Effector CD4-positive, alpha-beta T cell (primary cell): Measurements from ENCODE around the gene HJURP.

Source experiments
- DNase-seq: peaks from one replicate; pipeline ENCODE4 v3.0.0-alpha.2; 2020

Gene HJURP

DNA sequence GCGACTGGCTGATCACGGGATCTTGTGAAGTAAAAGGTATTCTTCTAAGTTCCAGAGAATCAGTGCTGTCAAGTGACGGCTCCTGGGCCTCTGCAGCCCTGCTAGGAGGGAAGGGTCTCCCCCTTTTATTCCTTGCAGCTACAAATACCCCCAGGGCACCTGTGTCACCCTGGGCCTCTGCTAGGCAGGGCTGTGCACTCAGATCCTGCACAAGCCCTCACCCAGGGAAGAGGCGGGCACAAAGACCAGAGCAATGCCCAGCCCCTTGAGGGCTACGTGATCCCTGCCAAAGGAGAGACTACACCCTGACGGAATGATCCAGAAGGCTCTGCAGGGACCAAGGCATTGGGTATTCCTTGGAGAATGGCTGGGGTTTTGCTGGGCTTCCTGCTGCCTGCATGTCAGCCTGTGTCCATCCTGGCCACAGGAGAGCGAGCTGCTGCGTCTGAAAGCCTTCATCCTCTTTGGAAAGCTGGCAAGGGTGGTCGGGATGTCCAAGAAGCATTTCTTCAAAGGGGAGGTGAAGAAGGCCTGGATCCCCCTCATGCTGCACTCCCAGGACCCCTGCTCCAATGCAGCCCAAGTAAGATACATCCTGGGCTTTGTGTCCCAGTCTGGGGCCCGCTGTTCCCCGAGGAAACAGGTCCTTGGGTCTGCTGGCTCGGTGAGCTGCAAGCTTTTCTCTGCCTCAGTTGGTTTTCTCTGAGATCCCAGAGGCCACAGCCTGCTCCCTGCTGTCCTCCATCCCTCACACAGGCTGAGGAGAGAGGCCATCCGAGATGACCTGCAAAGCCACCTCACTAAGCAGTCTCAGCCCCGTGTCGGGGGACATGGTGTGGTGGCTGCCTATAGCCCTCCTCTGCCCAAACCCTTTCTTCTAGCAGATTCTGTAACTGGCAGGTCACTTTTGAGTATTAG is 24.9 kb downstream of the HJURP start:
- DNase-seq, result no peak

DNA sequence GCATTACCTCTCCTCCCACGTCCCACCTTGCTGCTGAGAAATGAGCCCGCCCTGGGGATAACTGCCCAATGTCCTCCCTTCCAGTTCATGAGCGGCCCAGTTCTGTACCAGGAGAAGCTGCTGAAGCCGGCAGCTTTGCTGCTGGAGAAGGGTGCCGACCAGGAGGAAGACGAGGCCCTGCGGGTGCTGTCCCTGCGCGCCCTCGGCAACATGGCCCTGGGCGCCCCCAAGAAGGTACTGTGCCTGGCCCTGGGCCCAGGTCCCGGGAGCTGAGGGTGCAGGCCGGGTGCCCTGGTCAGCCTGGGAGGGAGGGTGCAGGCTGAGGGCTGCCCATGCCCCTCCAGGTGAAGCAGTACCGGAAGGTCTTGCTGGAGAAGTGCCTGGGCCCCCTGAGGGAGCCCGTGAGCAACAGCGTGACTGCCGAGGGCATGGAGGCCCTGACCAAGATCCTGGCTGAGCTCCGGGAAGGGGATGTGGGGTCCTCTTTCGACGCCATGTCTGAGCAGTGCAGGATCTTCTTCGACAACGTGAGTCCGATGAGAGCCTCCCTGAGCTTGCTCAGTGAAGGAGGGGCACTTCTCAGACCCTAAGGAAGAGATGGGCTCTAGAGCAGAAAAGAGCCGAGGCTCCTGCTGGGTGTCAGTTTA is 25.7 kb downstream of the HJURP start:
- DNase-seq, result no peak

DNA sequence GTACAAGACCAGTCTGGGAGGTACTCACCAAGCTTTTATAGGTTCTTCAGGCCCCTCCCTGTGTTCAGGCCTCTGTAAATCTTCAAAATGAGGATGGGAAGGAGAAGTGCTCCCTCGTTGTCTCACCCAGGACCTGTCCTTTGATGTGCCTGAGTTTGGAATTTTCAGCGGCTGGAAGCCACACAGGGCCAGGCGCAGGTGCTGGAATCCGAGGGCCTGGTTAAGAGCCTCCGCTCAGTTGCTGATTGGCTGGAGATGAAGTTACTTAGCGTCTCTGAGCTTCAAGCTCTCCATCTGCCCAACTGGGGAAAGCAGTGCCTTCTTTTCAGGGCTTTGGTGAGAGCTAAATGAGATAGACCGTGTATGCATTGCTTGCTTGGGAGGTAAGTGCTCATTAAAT is 30.0 kb downstream of the HJURP start:
- DNase-seq, result no peak

DNA sequence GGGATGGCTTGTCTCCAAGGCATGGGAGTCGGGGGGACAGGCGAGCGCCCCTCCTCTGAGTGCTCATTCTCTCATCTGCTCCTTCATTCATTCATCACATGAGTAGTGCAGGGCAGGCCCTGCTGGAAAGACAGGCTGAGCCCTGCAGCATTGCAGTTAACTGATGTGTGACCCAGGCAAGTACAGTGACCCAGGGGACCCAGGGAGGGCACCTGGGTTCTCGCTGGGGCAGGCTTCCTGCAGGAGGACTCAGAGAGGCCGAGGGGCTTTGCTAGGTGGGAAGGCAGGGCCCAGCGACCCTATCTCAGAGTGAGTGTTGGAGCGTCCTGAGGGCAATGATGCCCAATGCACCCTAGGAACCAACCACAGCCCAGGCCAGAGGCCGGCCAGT is 30.6 kb downstream of the HJURP start:
- no peak for DNase-seq

DNA sequence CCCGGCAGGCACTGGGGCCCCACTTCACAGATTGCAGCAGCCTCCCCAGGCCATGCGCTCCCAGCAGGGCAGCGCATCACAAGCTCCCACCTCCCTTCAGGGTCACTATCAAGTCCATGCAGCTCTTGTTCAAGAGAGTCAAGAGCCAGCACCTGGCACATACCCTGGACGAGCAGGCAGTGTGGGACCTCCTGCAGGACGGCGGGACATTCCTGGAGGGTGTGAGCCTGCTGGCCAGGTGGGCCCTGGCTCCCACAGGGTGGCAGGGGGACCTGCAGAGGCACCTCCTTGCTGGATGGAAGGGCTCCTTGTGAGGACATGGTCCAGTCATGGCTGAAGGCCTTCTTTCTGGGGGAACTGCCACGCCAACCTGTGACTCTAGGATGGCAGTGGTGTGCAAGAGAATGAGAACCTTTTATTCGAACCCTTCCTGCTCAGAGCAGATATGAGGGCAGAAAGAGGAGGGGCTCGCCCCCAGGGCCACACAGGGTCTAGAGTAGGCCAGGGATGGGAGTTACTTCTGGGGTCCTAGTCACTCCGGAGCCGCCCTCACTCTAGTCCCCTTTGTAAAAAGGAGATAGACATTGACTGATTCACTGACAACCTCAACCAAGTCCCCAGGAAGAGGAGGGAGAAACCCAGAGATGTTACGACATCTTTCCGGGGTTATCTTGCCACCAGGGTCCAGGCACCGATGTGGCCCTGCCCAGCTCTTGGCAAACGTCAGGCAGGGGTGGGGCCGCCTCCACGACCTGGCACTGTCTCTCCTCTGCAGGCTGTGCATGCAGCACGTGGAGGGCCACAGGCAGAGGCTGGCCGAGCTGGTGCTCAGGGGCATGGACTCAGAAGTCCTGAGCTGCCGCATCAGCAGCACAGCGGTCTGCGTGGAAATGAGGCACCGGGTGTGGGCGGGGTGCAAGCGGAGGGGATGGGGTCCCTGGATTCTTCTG is 31.3 kb downstream of the HJURP start:
- no peak for DNase-seq

DNA sequence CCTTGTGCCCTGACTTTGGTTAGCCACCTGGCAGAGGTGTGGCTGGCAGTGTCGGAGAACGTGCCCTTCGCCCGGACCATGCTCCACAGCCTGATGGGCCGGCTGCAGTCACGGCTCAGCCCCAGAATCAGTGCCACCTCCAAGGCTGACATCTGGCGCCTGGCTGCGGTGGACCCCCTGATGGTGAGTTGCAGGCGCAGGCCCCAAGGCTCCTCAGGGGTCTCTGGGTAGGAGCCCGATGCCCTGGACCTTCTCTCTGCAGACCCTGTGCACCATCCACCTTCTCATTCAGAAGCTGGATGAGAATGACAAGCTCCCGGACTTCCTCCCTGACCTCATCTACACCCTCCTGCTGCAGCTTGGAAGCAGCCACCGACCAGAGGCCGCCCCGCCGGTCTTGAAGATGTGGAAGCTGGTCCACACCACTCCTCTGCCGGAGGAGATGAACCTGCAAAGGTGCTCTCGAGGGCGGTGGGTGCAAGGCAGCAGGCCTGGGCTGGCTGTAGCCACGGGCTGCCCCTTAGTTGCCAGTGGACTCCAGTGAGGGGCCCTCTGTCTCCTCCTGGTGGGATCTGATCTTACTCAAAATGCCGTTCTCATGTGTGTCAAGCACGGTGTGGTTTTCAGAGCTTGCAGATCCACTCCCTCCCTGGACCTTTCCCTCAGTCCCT is 32.1 kb downstream of the HJURP start:
- no peak for DNase-seq

DNA sequence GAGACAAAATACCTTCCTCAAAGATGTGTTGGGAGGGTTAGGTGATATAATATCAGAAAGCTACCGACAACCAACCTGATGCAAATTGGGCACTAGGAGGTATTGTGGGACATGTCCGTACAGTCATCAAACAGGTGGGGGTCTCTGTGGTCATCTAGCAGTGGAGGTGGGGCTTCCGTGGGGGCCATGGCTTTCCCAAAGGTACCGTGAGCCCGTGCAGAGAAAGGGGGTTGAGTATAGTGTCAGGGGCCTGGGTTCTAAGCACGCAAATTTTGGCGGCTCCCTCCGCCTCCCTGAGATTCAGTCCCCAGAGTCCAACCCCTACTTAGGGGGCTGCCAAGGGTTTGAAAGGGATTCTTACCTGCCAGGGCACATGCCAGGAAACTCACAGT is 32.6 kb downstream of the HJURP start:
- DNase-seq, result no peak

DNA sequence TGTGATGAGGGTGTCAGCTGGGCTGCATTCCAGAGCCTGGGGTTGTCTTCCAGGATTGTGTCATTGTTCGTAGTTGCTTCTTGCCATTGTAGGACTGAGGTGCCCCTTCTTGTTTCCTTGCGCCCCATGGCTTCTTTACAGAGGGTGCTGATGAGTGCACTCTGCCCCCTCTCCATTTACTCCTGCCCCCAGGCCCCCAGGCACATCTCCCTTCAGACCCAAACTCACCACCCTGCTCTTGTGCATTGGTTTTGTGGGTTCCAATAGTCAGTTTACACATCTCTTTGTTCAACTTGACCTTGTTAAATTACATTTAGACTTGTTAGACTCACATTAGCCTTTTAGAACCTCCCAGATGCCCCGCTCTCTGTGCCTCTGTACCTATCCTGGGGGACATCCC is 33.1 kb downstream of the HJURP start:
- no peak for DNase-seq

DNA sequence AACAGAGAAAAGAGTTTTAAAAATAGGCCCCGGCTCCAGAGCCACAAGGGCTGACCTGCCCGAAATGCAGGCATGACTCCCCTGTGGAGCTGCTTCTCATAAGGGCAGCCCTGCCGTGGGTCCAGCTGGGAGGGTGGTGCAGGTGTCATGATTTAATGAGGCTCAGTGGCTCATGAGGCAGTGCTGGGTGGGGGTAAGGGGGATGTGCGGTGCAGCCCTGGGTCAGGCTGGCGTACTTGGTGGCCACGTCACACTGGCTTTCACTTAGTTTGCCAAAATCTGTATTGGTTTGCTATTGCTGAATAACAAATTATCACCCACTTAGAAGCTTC is 33.6 kb downstream of the HJURP start:
- no peak for DNase-seq

DNA sequence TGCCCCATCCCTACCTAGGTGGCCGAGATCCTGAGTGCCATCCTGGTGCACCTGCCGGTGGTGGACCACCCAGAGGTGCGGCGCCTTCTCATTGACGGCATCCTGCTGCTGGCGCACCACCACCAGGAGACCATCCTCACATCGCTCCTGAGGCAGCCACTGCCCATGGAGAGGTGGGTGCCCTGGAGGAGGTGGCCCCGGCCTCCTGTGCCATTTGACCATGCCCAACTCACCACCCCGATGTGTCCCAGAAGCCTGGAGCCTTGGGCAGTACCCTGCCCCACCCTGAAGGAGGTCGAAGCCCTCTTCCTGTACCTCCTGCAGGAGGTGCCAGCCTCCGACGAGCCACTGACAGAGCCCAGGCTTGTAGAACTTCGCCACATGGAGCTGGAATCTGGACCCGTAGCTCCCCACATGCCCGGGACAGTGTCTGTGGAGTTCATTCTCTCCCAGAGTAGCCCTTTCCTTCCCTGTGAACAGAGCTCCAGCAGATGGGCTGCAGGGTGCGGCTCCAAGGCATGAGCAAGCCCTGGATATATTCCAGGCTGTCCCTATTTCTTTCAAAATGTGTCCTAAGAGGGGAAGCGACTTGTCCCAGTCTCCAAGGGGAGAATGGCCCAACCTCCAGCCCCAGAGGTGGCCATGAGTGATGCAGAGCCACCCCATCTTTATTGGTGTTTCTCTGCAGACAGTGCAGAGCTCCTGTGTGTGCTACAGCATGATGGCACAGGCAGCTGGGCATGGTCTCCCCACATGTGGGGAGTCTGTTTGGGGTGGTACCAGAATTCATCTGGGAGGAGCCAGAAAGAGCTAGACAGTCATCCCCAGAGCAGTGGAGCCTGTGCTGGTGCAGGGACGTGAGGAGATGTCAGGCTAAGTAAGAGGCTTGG is 34.2 kb downstream of the HJURP start:
- DNase-seq, result no peak

DNA sequence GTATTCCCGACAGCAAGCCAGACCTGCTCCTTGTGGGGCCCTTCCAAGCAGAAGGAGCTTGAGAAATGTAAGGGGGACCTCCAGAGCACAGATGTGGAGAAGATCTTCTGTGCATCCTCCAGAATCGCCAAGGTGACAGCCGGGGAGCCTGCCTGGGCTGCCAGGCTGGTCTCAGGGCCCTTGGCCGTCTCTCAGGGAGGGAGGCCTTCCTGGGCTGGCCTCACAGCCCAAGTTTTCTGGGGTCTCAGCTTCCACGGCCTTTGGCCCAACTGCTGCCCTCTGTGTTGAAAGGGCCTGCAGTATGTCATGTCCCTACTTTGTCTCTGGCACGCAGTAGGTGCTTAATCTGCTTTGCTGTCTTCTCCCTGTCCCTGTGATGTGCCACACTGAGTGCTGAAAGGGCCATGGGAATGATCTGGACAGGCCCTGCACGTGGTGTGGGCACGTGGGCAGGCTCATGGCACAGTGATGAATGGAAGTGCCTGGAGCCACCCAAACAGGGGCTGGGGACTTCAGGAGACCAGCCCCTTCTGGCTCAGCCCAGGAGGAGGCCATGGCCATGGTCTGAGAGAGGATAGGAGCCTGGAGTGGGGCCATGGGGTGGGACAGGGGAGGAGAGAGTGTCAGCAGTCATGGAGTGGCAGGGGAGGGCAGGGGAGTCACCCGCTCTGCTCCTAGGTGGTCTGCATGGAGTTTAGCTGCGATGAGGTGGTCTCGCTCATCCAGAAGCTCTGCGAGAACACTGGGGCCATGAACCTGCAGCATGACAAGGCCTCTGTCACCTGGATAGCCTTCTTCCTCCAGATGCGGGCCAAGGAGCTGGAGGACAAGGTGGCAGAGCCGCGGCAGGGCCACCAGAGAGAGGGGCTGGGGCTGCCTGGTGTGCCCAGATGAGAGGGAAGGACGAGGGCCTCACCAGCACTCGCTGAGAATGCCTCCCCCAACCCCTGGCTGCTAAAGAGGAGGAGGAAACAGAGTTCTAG is 35.4 kb downstream of the HJURP start:
- no peak for DNase-seq

DNA sequence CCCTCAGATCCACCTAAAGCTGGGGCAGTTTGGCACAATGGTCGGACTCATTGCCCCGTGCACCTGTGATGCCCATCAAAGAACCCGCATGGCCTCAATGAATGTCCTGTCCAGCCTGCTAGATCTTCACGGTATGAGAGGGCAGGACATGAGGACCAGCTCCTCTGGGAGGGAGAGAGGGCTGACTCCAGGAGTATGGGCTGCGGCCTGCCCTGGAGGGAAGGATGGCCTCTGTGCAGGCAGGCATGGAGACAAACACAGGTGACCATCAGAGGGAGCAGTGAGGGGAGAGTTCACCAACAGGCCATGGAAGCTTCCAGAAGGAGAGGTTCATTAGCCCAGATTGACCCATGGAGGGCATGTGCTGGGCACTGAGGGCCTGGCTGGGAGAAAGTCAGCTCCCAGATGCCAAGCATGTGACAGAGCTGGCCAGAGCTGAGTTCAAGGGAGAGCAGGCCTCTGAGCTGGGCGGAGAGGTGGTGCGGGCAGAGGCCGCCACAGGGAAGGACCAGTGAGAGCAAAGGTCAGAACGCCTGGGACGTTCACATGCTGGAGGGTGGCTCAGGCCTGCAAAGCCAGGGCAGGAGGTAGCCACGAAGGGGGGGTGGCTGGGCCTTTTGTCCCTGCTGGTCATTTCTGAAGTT is 36.2 kb downstream of the HJURP start:
- DNase-seq, result no peak

DNA sequence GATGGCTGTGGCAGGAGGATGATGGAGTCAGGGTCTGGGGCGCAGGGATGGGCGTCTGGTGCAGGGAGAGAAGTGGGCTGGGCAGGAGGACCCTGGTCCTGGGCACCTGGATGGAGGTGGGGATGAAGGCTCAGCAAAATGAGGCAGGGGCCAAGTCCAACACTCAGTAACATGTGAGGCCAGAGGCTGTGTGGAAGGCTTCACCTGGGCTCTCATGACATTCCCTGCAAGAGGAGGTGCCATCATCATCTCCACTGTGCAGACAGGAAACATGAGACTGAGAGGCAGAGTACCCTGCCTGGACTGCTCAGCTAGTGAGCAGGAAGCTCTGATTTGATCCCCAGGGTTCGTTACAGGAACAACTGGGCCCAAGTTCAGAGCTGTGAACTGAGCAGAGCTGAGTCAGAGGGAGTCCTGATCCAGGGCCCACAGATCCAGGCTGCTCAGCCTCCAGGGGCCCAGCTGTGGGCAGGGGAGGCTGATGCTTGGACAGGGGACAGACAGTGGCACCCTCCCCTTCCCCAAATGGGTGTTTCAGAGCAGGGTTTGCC is 36.9 kb downstream of the HJURP start:
- no peak for DNase-seq

DNA sequence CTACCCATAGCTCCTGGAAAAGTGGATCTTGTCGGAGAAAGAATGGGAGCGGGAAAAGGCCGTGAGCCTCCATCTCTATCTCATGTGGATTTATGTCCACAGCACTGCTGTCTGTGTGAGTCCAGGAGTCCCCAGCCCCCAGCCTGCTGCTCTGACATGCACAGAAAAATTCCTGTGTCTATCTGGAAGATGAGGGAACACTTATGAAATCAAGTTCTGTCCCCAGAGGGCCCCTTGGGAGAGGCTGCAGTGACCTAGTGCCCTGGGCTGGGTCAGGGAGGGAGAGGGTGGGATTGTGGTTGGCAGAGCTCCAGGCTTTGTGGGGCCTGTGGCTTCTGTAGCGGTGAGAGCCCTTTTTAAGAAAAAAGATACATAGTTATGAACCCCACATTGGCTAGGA is 37.6 kb downstream of the HJURP start:
- DNase-seq, result no peak

DNA sequence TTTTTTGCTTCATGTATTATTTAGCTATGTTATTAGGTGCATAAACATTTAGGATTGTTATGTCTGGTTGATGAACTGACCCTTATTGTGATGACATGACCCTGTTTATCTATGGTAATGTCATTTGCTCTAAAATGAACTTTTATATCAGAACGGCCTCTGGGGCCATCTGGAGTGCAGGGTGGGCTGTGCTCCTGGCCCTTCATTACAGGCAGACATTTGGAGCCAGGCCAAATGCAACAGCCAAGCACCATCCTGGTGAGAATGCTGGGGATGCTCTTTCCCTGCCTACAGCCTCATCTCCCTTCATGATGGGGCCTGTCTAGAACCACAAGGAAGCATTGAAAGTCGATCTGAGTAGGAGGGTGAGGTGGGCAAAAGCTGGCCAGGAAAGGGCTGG is 38.0 kb downstream of the HJURP start:
- no peak for DNase-seq

DNA sequence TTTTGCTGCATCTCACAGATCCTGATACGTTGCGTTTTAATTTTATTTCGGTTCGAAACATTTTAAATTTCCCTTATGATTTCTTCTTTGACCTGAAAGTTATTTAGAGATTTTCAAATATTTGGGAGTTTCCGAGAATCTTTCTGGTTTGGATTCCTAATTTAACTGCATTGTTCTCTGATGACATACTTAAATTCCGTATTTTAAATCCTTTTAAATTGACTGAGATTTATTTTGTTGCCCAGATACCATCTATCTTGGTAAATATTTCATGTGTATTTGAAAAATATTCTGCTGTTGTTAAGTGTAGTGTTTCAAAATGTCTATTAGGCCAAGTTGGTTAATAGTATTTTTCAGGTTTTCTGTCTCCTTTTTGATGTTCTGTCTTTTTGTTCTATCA is 38.5 kb downstream of the HJURP start:
- DNase-seq, result no peak

DNA sequence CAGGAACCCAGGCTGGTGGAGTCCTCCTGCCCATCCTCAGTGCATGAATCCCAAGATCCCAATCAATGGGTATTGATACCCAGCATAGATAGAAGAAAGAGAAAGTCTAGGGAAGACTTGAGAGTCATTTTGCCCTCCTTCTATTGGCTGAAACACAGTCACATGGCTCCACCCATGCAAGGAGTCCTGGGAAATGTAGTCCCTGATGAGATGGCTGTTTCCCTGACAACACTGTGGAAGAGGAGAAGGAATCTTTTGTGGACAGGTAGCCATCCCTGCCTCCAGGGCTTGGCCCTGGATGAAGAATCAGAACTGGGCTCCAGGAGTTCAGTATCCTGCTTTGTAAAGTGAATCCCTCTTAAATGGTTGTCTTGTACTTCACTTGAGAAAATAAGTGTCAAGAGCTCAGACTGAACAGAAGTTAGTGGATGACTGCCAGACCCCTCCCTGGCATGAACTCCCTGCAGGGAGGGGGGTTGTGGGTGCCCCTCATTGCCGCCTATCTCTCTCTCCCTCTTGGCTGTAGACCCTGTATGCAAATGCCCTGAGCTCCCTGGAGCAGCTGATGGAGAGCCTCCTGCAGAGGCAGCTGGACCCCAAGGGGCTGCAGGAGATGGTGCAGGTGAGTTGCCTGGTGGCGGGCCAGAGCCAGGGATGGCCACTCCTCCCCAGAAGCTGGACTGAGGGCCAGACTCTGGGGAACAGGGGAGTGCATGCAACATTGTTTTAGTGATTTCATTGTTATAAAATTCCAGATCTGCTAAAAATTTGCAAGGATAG is 40.1 kb downstream of the HJURP start:
- DNase-seq, result no peak

DNA sequence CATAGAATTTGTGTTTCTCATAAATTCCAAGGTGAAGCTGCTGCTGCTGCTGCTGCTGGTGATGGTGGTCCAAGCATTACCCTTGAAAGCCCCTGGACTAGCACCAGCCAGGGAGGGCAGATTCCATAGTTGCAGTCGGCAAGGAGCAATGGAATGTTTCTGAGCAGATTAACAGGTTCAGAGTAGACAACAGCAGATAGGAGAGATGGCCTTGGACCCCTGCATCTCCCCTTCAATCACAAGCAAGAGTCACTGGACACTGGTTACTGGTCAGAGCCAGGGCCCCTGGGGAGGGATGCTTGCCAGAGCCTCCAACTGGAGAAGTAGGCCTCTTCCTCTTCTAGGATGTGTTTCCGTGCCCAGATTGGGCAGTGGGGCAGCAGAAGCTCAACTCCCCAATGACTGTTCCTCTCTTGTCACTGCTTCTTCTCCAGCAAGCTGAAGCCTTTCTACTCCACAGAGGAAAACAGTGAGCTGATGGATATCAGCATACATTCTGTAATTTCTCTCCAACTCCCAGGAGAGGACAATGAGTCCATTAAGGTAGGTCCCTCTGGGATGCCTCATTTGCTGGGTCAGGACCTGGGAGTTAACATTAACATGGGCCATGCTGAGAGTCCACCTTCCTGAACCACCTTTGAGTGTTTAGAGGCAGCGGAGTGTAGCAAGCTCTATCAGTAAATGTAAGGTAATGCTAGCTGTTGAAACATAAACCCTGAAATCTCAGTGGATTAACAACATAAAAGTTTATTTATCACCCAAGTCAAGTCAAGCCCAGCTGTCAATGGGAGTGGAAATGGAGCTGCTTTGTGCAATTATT is 40.9 kb downstream of the HJURP start:
- no peak for DNase-seq
